ENCODE data around the gene KRT6A. TPM values are rescaled to one million over a fixed set of nuclear protein-coding genes. Genes with fewer than 3 reads are reported as not detected.

Gene KRT6A
- total and polyA plus RNA-seq, 2 of the 13 experiments (the other 11 are each of a cell fraction or from before 2014, with no cell fraction given), result 0.13 TPM; not detected in 1

GRCh38 chr12:52519387-52519703 lies 26.3 kb upstream of the KRT6A start (continued):
- no peak for TF ChIP-seq ATF7-NPFF (CRISPR knock-in tag; IDR thresholded peaks at IDR 0.05; ENCODE audit: low read depth)
- no peak for TF ChIP-seq BRCA1 (CRISPR knock-in tag; IDR thresholded peaks at IDR 0.05)
- no peak for TF ChIP-seq SP4 (CRISPR knock-in tag; IDR thresholded peaks at IDR 0.05)
- TF ChIP-seq ZSCAN29 (CRISPR knock-in tag; conservative IDR thresholded peaks at IDR 0.05), result no peak
- no peak for TF ChIP-seq TARDBP (CRISPR knock-in tag; IDR thresholded peaks at IDR 0.05)
- TF ChIP-seq HIVEP1 (CRISPR knock-in tag; IDR thresholded peaks at IDR 0.05), result no peak

DNA sequence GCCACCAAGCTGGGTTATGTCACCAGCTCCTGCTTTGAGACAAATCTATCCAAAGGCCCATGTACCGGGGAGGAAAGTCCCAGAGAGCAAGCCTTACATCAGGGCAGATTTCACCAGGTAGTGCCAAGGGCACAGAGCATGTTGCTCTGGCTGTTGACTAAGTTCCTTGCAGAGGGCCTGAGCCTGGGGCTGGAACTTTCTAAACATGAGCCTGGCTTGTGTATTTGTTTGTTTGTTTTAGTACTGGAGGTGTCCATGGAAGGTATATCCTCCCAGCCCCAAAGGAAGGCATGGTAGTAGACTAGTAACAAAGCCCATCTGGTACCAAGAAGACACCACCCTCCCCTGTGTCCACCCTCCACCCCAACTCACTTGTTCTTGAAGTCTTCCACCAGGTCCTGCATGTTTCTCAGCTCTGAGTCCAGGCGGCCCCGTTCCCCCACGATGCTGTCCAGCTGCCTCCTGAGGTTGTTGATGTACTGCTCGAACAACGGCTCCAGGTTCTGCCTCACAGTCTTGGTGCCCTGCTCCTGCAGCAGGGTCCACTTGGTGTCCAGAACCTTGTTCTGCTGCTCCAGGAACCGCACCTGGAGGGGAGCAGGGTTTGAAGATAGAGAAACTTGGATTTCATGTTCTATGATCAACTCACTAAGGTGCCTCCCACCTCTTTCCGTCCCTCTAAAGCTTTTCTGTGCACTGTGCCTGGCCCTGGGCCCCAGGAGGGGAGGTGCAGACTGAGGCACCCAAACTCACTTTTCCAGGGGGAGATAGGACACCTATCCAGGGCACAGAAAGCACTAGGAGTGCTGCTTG lies 25.7 kb upstream of the KRT6A start:
- no peak for DNase-seq (ENCODE audit: low spot score)
- no peak overlapping the region for H3K9ac ChIP-seq (ENCODE audit: insufficient read depth, low read depth, low read length)
- no peak overlapping the region for H3K4me3 ChIP-seq (replicated peaks in 1 of 3; ENCODE audit: insufficient read depth in 1 of 3, low read depth in 2 of 3, low read length in 3 of 3)
- no peak for ATAC-seq
- no peaks in the 10 kb centered on the region for H3K4me1 ChIP-seq (ENCODE audit: insufficient read depth, low read length)
- H3K36me3 ChIP-seq (replicated peaks in 1 of 2; ENCODE audit: control insufficient read depth in 1 of 2, insufficient read depth in 2 of 2, low read length in 2 of 2), result no peaks in the 10 kb centered on the region
- in situ Hi-C loops (cut with HindIII; ENCODE audit: extremely low pct_ligation_motif_present, low pct_unique_long_range_greater_than_20kb) (no loop called here), intact Hi-C loops (cut with micrococcal nuclease; ENCODE audit: unreplicated experiment) (no loop called here)
- no peak for FAIRE-seq
- no peak overlapping the region for H3K27ac ChIP-seq (ENCODE audit: extremely low read length, insufficient read depth, low read length)
- no peaks in the 10 kb centered on the region for H4K20me1 ChIP-seq (ENCODE audit: insufficient read depth, low read length)
- H3K27me3 ChIP-seq (ENCODE audit: control insufficient read depth in 1 of 2, insufficient read depth in 2 of 2, low read length in 2 of 2), result peaks cover 2 to 8% of the 10 kb centered on the region in 2 experiments; a peak in 3 of 5 replicates
- BruUV-seq (replicated peaks), result no TSS peak
- H2AFZ ChIP-seq (ENCODE audit: low read length), result no peak overlapping the region
- ChIA-PET CTCF (ENCODE audit: low intra/inter-chr PET ratio, low total read pairs) (no interaction called here), POLR2A (no interaction called here)
- no peak for TF ChIP-seq ZZZ3 (CRISPR knock-in tag; IDR thresholded peaks at IDR 0.05; ENCODE audit: borderline replicate concordance)
- no peak for TF ChIP-seq SKIL (CRISPR knock-in tag; IDR thresholded peaks at IDR 0.05; ENCODE audit: borderline replicate concordance)
- no peak for TF ChIP-seq ARNT (IDR thresholded peaks at IDR 0.05)
- H3K9me3 ChIP-seq (ENCODE audit: low read length), result no peaks in the 10 kb centered on the region
- WGBS (ENCODE audit: low lambda C conversion rate), result 8% methylated on average over 7 of the region's 8 CpGs
- H3K79me2 ChIP-seq (ENCODE audit: insufficient read depth, low read length), result no peaks in the 10 kb centered on the region
- H3K4me2 ChIP-seq (ENCODE audit: low read depth, low read length), result no peak overlapping the region
